ENCODE measurements around the gene MAP4K4. TPM values are rescaled to one million over a fixed set of nuclear protein-coding genes. Genes with fewer than 3 reads are reported as not detected.

The MAP4K4 gene
- total RNA-seq, 1 experiment from 2014 or later = 132 TPM

- no peak overlapping the region for H2BK15ac ChIP-seq (ENCODE audit: low read depth, low read length)
- WGBS (ENCODE audit: extremely low coverage, insufficient read length, low lambda C conversion rate) = no CpG with 5 or more reads among the region's 4 CpGs
- no peak for DNase-seq
- no peak overlapping the region for H2BK20ac ChIP-seq (ENCODE audit: low read depth, low read length, poor library complexity, severe bottlenecking)
- Mint-ChIP-seq H3K36me3 (ENCODE audit: insufficient read depth in 1 of 3, low read depth in 3 of 3) (peaks cover 4 to 46% (median 32%) of the 10 kb centered on the region in 3 experiments; a peak in 6 of 7 replicates), H3K9me3 (no peaks in the 10 kb centered on the region), H3K27ac (no peak overlapping the region), H3K4me1 (peaks cover 2% of the 10 kb centered on the region in 2 experiments; a peak in 1 of 4 replicates), H3K27me3 (ENCODE audit: low read depth) (no peaks in the 10 kb centered on the region), H3K4me3 (no peak overlapping the region)
- H3K9ac ChIP-seq (ENCODE audit: extremely low read depth, insufficient read length, low read length) = no peak overlapping the region
- H3K27ac ChIP-seq (ENCODE audit: insufficient read length, low read depth, low read length) = no peak overlapping the region
- H3K9me3 ChIP-seq (ENCODE audit: control insufficient read depth, low read depth, low read length) = no peaks in the 10 kb centered on the region
- no peak overlapping the region for H2BK5ac ChIP-seq (ENCODE audit: insufficient read length, low read length)
- no peak overlapping the region for H3K56ac ChIP-seq (ENCODE audit: insufficient read length, low read depth, low read length)
- no peak overlapping the region for H2BK120ac ChIP-seq (ENCODE audit: low read depth, low read length, poor library complexity, severe bottlenecking)
- no peak overlapping the region for H3K23ac ChIP-seq (ENCODE audit: insufficient read length, low read depth, low read length)
- H4K91ac ChIP-seq (ENCODE audit: insufficient read length, low read depth, low read length) = no peak overlapping the region
- no peaks in the 10 kb centered on the region for H3K27me3 ChIP-seq (ENCODE audit: insufficient read depth, low read length)
- H3K4me1 ChIP-seq (ENCODE audit: insufficient read depth, low read length) = no peaks in the 10 kb centered on the region
- H2BK12ac ChIP-seq (ENCODE audit: insufficient read length, low read depth, low read length) = no peak overlapping the region
- no peaks in the 10 kb centered on the region for H4K20me1 ChIP-seq (ENCODE audit: control insufficient read depth, insufficient read depth, insufficient read length)
- H3K4me2 ChIP-seq (ENCODE audit: insufficient read depth, insufficient read length, low read length) = no peak overlapping the region
- H2AK5ac ChIP-seq (ENCODE audit: insufficient read length, low read length) = no peak overlapping the region
- no peak overlapping the region for H3K4ac ChIP-seq (ENCODE audit: low read depth, low read length)
- no peak overlapping the region for H4K5ac ChIP-seq (ENCODE audit: insufficient read length, low read depth, low read length)
- TF ChIP-seq, protein P1, sequence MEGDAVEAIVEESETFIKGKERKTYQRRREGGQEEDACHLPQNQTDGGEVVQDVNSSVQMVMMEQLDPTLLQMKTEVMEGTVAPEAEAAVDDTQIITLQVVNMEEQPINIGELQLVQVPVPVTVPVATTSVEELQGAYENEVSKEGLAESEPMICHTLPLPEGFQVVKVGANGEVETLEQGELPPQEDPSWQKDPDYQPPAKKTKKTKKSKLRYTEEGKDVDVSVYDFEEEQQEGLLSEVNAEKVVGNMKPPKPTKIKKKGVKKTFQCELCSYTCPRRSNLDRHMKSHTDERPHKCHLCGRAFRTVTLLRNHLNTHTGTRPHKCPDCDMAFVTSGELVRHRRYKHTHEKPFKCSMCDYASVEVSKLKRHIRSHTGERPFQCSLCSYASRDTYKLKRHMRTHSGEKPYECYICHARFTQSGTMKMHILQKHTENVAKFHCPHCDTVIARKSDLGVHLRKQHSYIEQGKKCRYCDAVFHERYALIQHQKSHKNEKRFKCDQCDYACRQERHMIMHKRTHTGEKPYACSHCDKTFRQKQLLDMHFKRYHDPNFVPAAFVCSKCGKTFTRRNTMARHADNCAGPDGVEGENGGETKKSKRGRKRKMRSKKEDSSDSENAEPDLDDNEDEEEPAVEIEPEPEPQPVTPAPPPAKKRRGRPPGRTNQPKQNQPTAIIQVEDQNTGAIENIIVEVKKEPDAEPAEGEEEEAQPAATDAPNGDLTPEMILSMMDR (conservative IDR thresholded peaks at IDR 0.05) = no peak
- no peaks in the 10 kb centered on the region for H3K23me2 ChIP-seq (ENCODE audit: insufficient read length, low read depth, low read length, poor library complexity, severe bottlenecking)
- no peak overlapping the region for H2AFZ ChIP-seq (ENCODE audit: low read length)
- no peaks in the 10 kb centered on the region for H3K79me2 ChIP-seq (ENCODE audit: insufficient read depth, low read length)
- H3T11ph ChIP-seq (ENCODE audit: low read length) = no peak overlapping the region
- no peak overlapping the region for H3K14ac ChIP-seq (ENCODE audit: insufficient read depth, low read length)
- no peaks in the 10 kb centered on the region for H3K79me1 ChIP-seq (ENCODE audit: insufficient read depth, low read depth, low read length, poor library complexity, severe bottlenecking)
- no peak overlapping the region for H4K8ac ChIP-seq (replicated peaks; ENCODE audit: insufficient read length, low read depth, low read length)
- H3K18ac ChIP-seq (ENCODE audit: insufficient read length, low read depth, low read length) = no peak overlapping the region
Observed at GRCh38 chr2:101854877-101855276, 157.4 kb downstream of the MAP4K4 start.

Measured in H9 (cell line).